Activated B cell treated with CpG ODN at 0.5 μM for 24 hours (primary cell): ENCODE data around the gene PMPCA. TPM values are rescaled to one million over a fixed set of nuclear protein-coding genes. Genes with fewer than 3 reads are reported as not detected.
A peak's percentile ranks its signal among the peaks of the same experiment; 100 is the strongest.

Source experiments
- ATAC-seq: fragments of 200-7000 bp; cut with Tn5 transposase; one replicate; pipeline ENCODE4 v1.10.0; 2021; ENCODE audit warnings: low read depth, mild to moderate bottlenecking, moderate library complexity
- CTCF ChIA-PET: fragments of 350-600 bp; sonication (Branson Sonifier 250); formaldehyde crosslinking; loops from one replicate; lab custom pipeline; 2021; ENCODE audit warnings: antibody characterized with exemption; lab: Charles Lee
- POLR2A ChIA-PET: fragments of 350-600 bp; sonication (Branson Sonifier 250); formaldehyde crosslinking; loops from one replicate; lab custom pipeline; 2021; ENCODE audit warnings: antibody characterized with exemption; lab: Charles Lee
- DNase-seq: peaks from one replicate; pipeline ENCODE4 v3.0.0; 2022
- H3K27ac Mint-ChIP-seq: one replicate; pipeline ENCODE4 v1.8.0; 2020; ENCODE audit warnings: mixed read lengths
- H3K27me3 Mint-ChIP-seq: one replicate; pipeline ENCODE4 v1.8.0; 2021; ENCODE audit warnings: mixed read lengths
- H3K36me3 Mint-ChIP-seq: one replicate; pipeline ENCODE4 v1.8.0; 2021; ENCODE audit warnings: low read depth, mixed read lengths
- H3K4me1 Mint-ChIP-seq: one replicate; pipeline ENCODE4 v1.8.0; 2021; ENCODE audit warnings: mixed read lengths
- H3K4me3 Mint-ChIP-seq: one replicate; pipeline ENCODE4 v1.8.0; 2020; ENCODE audit warnings: mild to moderate bottlenecking, mixed read lengths
- H3K9me3 Mint-ChIP-seq: one replicate; pipeline ENCODE4 v1.8.0; 2020; ENCODE audit warnings: mixed read lengths
- intact Hi-C: fragments of 100-400 bp; cut with micrococcal nuclease; formaldehyde crosslinking; loops from one replicate; pipeline ENCODE4 v1.15.1; 2024
- total RNA-seq: library from RNA; stranded (reverse); gene quantifications from 2 replicates; pipeline ENCODE4 v1.2.3, GENCODE V29; 2022
- TF ChIP-seq, protein P1 (sequence below): fragments of 200-600 bp; IDR thresholded peaks from one replicate; pipeline ENCODE4 v1.8.0; 2022; ENCODE audit warnings: antibody characterized with exemption, mild to moderate bottlenecking

The PMPCA gene
- total RNA-seq, 1 donor from 2014 or later, result 75.3 TPM

DNA sequence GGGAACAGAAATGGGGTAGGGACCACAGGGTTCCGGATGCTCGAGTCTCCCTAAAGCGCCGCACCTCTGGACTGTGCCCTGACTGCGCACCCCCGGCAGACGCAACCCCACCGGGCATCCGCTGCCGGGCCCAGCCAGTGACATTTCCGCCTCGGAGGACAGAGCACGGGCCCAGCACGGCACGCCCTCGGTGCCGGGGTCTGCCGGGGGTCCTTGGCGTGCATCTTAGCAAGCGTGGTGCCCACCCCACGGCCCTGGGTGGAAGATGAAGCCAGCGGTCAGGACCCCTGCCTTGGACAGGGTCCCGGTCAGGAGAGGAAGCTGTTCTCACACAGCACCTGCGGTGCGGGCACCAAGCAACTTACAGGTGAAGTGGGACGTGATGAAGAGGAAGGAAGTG, 22.1 kb downstream of the PMPCA start:
- POLR2A ChIA-PET, result no interaction called here
- H3K9me3 Mint-ChIP-seq, result no peaks in the 10 kb centered on the region
- TF ChIP-seq, protein P1, sequence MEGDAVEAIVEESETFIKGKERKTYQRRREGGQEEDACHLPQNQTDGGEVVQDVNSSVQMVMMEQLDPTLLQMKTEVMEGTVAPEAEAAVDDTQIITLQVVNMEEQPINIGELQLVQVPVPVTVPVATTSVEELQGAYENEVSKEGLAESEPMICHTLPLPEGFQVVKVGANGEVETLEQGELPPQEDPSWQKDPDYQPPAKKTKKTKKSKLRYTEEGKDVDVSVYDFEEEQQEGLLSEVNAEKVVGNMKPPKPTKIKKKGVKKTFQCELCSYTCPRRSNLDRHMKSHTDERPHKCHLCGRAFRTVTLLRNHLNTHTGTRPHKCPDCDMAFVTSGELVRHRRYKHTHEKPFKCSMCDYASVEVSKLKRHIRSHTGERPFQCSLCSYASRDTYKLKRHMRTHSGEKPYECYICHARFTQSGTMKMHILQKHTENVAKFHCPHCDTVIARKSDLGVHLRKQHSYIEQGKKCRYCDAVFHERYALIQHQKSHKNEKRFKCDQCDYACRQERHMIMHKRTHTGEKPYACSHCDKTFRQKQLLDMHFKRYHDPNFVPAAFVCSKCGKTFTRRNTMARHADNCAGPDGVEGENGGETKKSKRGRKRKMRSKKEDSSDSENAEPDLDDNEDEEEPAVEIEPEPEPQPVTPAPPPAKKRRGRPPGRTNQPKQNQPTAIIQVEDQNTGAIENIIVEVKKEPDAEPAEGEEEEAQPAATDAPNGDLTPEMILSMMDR, result no peak
- no peaks in the 10 kb centered on the region for H3K27me3 Mint-ChIP-seq
- H3K4me1 Mint-ChIP-seq, result peaks cover 17% of the 10 kb centered on the region
- no peak overlapping the region for H3K4me3 Mint-ChIP-seq
- DNase-seq (no peak), ATAC-seq (no peak)
- CTCF ChIA-PET, result no interaction called here
- no peak overlapping the region for H3K27ac Mint-ChIP-seq
- peaks cover 43% of the 10 kb centered on the region for H3K36me3 Mint-ChIP-seq
- intact Hi-C loops, result no loop called here

DNA sequence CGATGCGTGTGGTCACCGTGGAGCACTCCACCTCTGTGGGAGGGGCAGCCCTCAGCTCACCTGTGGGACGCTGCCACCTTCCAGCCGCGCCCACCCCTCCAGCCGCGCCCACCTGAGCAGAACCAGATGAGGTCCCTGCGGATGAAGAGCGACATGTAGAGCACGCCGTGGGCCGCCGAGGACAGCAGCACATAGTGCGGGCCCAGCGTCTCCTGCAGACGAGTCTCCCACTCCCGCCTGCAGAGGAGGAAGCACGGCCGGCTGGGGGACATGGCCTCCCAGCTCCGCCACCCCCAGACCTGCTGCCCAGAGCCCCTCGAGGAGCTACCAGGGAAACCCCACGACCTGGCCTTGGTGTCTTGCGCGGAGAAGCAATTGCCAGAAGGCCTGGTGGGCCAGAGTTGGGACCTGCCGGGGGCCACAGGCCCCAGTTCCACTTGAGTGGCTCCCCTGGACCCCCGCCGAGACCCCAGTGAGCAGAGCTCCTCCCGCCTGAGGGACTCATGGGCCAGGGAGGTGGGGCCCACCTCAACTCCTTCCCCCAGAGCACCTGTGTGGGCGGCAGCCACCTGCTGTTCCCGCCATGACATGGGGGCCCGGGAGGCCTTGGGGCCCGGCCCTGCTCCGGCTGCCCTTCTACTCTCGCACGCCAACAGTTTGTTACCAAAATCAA, 22.7 kb downstream of the PMPCA start:
- TF ChIP-seq, protein P1, result no peak
- CTCF ChIA-PET, result no interaction called here
- H3K27ac Mint-ChIP-seq, result no peak overlapping the region
- H3K4me3 Mint-ChIP-seq, result no peak overlapping the region
- POLR2A ChIA-PET, result no interaction called here
- H3K36me3 Mint-ChIP-seq, result peaks cover 40% of the 10 kb centered on the region
- intact Hi-C loops, result no loop called here
- no peaks in the 10 kb centered on the region for H3K9me3 Mint-ChIP-seq
- no peak for ATAC-seq
- no peaks in the 10 kb centered on the region for H3K27me3 Mint-ChIP-seq
- no peak for DNase-seq
- H3K4me1 Mint-ChIP-seq, result peaks cover 23% of the 10 kb centered on the region

DNA sequence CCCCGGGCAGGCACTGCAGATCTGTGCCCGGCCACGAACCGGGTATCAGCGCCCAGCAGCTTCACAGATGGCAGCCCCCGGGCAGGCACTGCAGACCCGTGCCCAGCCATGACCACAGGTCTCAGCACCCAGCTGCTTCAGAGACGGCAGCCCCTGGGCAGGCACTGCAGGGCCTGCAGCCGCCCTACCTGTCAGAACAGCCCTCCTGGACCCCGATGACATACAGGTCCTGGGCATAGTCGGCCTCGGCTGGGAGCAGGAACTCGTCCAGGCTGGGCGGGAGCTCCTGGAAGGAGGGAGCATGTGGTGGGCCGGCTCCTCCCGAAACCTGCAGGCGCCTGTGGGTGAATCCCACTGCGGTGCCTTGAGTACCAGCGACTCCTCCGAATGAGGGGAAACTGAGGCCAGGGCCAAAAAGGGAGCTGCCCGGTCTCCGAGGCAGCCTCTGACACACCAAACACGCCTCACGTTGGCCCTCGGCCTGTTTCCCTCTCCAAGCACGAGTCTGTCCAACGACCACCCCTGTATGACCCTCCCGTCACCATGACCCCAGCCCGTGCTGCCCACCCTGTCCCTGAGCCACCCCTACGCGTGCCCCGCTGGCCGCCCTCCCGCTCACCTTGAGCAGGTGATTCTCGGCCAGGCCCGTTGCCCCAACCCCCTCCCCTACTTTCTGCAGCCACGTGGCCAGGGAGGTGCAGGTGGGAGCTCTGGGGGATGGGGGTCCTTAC, 23.6 kb downstream of the PMPCA start:
- Mint-ChIP-seq H3K27ac (no peak overlapping the region), H3K9me3 (no peaks in the 10 kb centered on the region), H3K36me3 (peaks cover 35% of the 10 kb centered on the region), H3K4me1 (peaks cover 26% of the 10 kb centered on the region), H3K4me3 (no peak overlapping the region), H3K27me3 (no peaks in the 10 kb centered on the region)
- intact Hi-C loops, result no loop called here
- POLR2A ChIA-PET, result no interaction called here
- TF ChIP-seq, protein P1, result no peak
- ATAC-seq, result no peak
- CTCF ChIA-PET, result no interaction called here
- DNase-seq, result no peak

DNA sequence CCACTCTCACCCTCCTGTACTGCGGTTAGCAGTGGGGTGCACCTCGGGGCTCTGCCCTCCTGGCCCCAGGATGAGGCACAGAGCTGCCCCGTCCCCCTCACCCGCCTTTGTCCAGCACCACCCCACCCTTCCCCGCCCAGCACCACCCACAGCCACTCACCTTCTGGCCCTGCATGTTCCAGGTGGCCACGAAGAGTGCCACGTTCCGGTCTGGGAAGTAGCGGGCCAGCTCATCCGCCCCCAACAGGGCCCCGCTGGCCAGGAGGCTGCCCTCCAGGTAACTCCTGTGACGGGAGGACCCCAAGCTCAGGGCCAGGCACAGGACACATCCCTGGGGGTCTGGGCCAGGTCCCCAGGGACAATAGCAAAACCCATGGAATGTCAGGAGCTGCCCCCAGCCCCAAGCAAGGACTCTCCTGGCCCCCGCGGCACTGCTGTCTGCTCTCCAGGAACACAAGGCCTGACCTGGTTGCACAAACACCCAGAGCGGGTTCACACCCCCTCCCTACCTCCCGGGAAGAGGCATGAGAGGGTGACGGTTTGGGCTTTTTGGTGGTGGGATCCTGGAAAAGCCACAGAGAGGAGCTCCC, 24.2 kb downstream of the PMPCA start:
- H3K4me1 Mint-ChIP-seq, result peaks cover 26% of the 10 kb centered on the region
- H3K27me3 Mint-ChIP-seq, result no peaks in the 10 kb centered on the region
- ChIA-PET POLR2A (no interaction called here), CTCF (no interaction called here)
- intact Hi-C loops, result no loop called here
- no peaks in the 10 kb centered on the region for H3K9me3 Mint-ChIP-seq
- no peak for DNase-seq
- H3K4me3 Mint-ChIP-seq, result no peak overlapping the region
- no peak overlapping the region for H3K27ac Mint-ChIP-seq
- no peak for ATAC-seq
- H3K36me3 Mint-ChIP-seq, result peaks cover 29% of the 10 kb centered on the region
- TF ChIP-seq, protein P1, result no peak

DNA sequence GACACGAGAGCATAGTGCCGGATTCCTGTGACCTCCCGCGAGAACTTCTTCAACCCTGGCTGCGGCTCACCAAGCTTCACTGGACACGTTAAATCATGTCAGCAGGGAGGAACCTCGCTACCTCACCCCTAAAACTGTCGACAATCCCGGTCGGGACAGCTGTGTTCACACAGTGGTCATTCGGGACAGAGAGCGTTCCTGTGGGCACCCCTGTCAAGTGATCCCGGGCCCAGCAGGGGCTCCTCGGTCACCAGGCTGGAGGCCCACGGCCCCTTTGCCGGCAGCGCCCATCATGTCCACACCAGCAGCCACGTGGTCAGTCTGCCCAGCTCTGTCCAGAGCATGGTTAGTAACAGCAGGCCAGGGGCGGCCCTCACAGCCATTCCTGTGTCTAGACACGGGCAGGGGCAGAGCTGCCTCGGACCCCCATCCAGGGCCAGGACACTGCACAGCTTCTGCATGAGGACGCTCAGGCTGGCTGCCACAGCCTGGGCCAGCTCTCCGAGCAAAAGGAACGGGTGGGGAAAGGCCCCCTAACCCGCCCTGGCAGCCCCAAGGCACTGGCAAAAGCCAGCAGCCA, 25.7 kb downstream of the PMPCA start:
- intact Hi-C loops, result no loop called here
- Mint-ChIP-seq H3K9me3 (no peaks in the 10 kb centered on the region), H3K27ac (no peak overlapping the region), H3K4me1 (peaks cover 26% of the 10 kb centered on the region), H3K27me3 (no peaks in the 10 kb centered on the region), H3K36me3 (peaks cover 31% of the 10 kb centered on the region), H3K4me3 (peak overlapping the region; percentile 84)
- no peak for ATAC-seq
- ChIA-PET CTCF (no interaction called here), POLR2A (no interaction called here)
- no peak for DNase-seq
- TF ChIP-seq, protein P1, result no peak
